ENCODE results near the gene TCEA2.

The TCEA2 gene

GRCh38 chr20:64065974-64066343, 3.0 kb downstream of the TCEA2 start:
- H3K27ac ChIP-seq (ENCODE audit: insufficient read depth in 1 of 2, low read depth in 1 of 2, low read length in 2 of 2, poor library complexity in 1 of 2, severe bottlenecking in 2 of 2) = no peak overlapping the region
- H3K4me3 ChIP-seq (ENCODE audit: control insufficient read depth in 1 of 7, extremely low read depth in 1 of 7, insufficient read depth in 4 of 7, low read depth in 2 of 7, low read length in 6 of 7) = peak overlapping the region in 2 of 7 experiments; percentile 11 to 28
- ChIA-PET CTCF (interaction anchor here (1.4 to 2.7 kb wide), 4 partner anchors 9 to 16 kb away, joined by 3 to 12 read pairs (median 7); partner anchors contain the start of genes OPRL1 and RGS19), POLR2A (interaction anchor here (0.8 kb wide), 1 partner anchor 14 kb away, joined by 3 read pairs; the partner anchor contains the start of genes OPRL1 and RGS19)
- DNase-seq = peak in 2 of 3 donors; percentile 73
- H3K4me1 ChIP-seq (ENCODE audit: control extremely low read depth in 1 of 4, control insufficient read depth in 4 of 4, insufficient read depth in 4 of 4, low read length in 3 of 4) = peaks cover 2 to 79% (median 72%) of the 10 kb centered on the region in 4 experiments
- H3K9me3 ChIP-seq (ENCODE audit: control extremely low read depth in 1 of 5, control insufficient read depth in 4 of 5, insufficient read depth in 2 of 5, low read depth in 1 of 5, low read length in 4 of 5) = no peaks in the 10 kb centered on the region
- WGBS (ENCODE audit: insufficient coverage) = 42% methylated on average over 5 of the region's 5 CpGs
- peaks cover 0 to 2% (median 0%) of the 10 kb centered on the region in 4 experiments for H3K36me3 ChIP-seq (ENCODE audit: control insufficient read depth in 4 of 4, insufficient read depth in 4 of 4, low read length in 3 of 4)
- H3K27me3 ChIP-seq (replicated peaks in 2 of 5; ENCODE audit: control insufficient read depth in 4 of 5, insufficient read depth in 5 of 5, low read length in 4 of 5) = no peaks in the 10 kb centered on the region

- peaks cover 0 to 11% (median 6%) of the 10 kb centered on the region in 4 experiments for H3K36me3 ChIP-seq (ENCODE audit: control insufficient read depth in 4 of 4, insufficient read depth in 4 of 4, low read length in 3 of 4)
- H3K9me3 ChIP-seq (ENCODE audit: control extremely low read depth in 1 of 5, control insufficient read depth in 4 of 5, insufficient read depth in 2 of 5, low read depth in 1 of 5, low read length in 4 of 5) = no peaks in the 10 kb centered on the region
- H3K27me3 ChIP-seq (replicated peaks in 2 of 5; ENCODE audit: control insufficient read depth in 4 of 5, insufficient read depth in 5 of 5, low read length in 4 of 5) = no peaks in the 10 kb centered on the region
- WGBS (ENCODE audit: insufficient coverage) = 100% methylated on average over 3 of the region's 6 CpGs
- no peak overlapping the region for H3K4me3 ChIP-seq (ENCODE audit: control insufficient read depth in 1 of 7, extremely low read depth in 1 of 7, insufficient read depth in 4 of 7, low read depth in 2 of 7, low read length in 6 of 7)
- CTCF ChIA-PET = interaction anchor here (1.2 to 3.5 kb wide), 3 partner anchors 11 to 29 kb away, joined by 4 to 43 read pairs (median 4); partner anchors contain the start of genes OPRL1 and RGS19
- H3K4me1 ChIP-seq (ENCODE audit: control extremely low read depth in 1 of 4, control insufficient read depth in 4 of 4, insufficient read depth in 4 of 4, low read length in 3 of 4) = peaks cover 2 to 83% (median 80%) of the 10 kb centered on the region in 4 experiments
- no peak for DNase-seq
- H3K27ac ChIP-seq (ENCODE audit: insufficient read depth in 1 of 2, low read depth in 1 of 2, low read length in 2 of 2, poor library complexity in 1 of 2, severe bottlenecking in 2 of 2) = no peak overlapping the region
- POLR2A ChIA-PET = interaction anchor here (0.9 kb wide), 1 partner anchor 11 kb away, joined by 3 read pairs; no protein-coding TSS in a partner anchor
Measured at GRCh38 chr20:64067005-64067632, 4.1 kb downstream of the TCEA2 start.

DNA sequence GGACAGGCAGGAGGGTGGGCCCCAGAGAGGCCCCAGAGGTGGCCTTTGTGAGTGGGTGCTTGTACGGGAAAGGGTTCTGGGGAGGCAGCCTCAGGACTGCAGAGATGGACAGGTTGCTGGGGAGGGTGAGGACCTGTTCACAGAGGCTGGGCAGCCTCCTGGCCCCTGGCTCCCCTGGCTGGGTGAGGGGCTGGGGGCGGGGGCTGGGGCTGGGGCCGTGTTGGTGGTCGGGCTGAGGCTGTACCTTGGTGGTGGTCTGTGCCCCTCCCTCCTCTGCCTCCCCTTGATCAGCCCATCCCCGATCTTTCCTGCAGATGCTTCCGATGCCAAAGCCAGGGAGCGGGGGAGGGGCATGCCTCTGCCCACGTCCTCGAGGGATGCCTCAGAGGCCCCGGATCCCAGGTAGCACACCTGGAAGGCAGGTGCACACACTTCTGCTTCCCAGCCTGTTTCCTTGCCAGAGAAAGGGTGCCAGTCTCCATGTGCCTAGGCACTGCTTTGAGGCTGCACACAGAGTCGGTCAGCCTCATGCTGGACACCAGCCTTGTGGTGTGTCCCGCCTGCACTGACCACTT, 4.8 kb downstream of the TCEA2 start:
- no peak for DNase-seq
- CTCF ChIA-PET = interaction anchor here (0.9 to 19.6 kb wide), 7 partner anchors 11 to 50 kb away, joined by 3 to 178 read pairs (median 12); partner anchors contain the start of genes OPRL1, RGS19 and SOX18
- Histone ChIP-seq H3K9me3 (ENCODE audit: control extremely low read depth in 1 of 5, control insufficient read depth in 4 of 5, insufficient read depth in 2 of 5, low read depth in 1 of 5, low read length in 4 of 5) (no peaks in the 10 kb centered on the region), H3K4me3 (ENCODE audit: control insufficient read depth in 1 of 7, extremely low read depth in 1 of 7, insufficient read depth in 4 of 7, low read depth in 2 of 7, low read length in 6 of 7) (no peak overlapping the region), H3K27ac (ENCODE audit: insufficient read depth in 1 of 2, low read depth in 1 of 2, low read length in 2 of 2, poor library complexity in 1 of 2, severe bottlenecking in 2 of 2) (no peak overlapping the region), H3K4me1 (ENCODE audit: control extremely low read depth in 1 of 4, control insufficient read depth in 4 of 4, insufficient read depth in 4 of 4, low read length in 3 of 4) (peaks cover 2 to 83% (median 80%) of the 10 kb centered on the region in 4 experiments), H3K36me3 (ENCODE audit: control insufficient read depth in 4 of 4, insufficient read depth in 4 of 4, low read length in 3 of 4) (peaks cover 0 to 18% (median 11%) of the 10 kb centered on the region in 4 experiments), H3K27me3 (replicated peaks in 2 of 5; ENCODE audit: control insufficient read depth in 4 of 5, insufficient read depth in 5 of 5, low read length in 4 of 5) (no peaks in the 10 kb centered on the region)
- 68% methylated on average over 12 of the region's 12 CpGs for WGBS (ENCODE audit: insufficient coverage)
- POLR2A ChIA-PET = interaction anchor here (0.9 kb wide), 1 partner anchor 10 kb away, joined by 3 read pairs; no protein-coding TSS in a partner anchor

DNA sequence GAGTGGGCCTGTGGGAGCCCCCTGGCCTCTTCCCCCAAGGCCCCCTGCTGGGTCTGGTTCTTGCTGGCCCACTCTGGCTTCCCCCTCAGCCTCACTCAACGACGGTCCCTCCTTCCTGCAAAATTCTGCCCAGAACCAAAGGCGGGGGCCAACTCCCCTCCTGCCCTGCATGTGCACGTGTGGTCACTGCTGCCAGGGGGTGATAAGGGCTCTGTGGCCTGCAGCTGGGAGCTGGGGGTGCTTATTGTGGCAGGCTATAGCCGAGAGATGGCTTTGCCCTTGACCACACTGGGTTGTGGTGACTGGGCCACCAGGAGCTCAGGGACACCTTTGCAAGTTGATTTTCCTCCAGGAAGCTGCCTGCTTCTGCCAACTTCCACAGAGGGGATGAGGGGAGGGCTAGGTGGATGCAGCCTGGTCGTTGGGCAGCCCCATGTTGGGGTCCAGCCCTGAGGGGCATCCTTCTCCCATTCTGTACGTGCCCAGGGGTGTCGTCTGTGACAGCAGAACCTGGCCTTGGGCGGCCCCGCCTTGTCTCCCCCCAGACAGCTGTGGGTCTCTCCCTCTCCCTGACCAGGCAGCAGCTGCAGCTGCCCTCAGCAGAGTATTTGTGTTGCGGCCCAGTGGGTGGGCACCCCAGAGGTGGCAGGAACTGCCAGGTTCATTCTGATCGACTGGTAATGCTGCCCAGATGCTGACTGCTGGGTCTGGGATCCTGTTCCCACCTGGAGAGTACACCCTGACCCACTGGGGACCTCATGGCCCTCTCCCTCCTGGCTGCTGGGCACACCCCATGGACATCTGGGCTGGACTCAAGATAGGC, 5.6 kb downstream of the TCEA2 start:
- H3K36me3 ChIP-seq (ENCODE audit: control insufficient read depth in 4 of 4, insufficient read depth in 4 of 4, low read length in 3 of 4) = peaks cover 0 to 26% (median 15%) of the 10 kb centered on the region in 4 experiments

DNA sequence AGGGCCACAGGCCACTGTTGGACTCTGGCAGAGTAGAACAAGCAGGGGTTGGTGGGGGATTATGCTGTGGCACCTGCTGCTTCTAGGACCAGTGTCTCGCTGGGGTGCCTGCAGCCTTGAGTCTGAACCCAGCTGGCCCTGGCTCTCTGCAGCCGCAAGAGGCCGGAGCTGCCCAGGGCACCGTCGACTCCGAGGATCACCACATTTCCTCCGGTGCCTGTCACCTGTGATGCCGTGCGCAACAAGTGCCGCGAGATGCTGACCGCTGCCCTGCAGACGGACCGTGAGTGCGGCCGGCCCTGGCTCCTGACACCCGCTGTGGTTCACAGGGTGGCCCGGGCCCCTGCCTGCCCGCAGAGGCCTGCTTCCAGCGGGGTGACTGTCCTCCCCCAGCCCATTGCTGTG, 6.2 kb downstream of the TCEA2 start:
- no peaks in the 10 kb centered on the region for H3K9me3 ChIP-seq (ENCODE audit: control extremely low read depth in 1 of 5, control insufficient read depth in 4 of 5, insufficient read depth in 2 of 5, low read depth in 1 of 5, low read length in 4 of 5)
- WGBS (ENCODE audit: insufficient coverage) = 88% methylated on average over 18 of the region's 20 CpGs
- ChIA-PET CTCF (interaction anchor here (1.3 to 19.6 kb wide), 7 partner anchors 9 to 49 kb away, joined by 4 to 178 read pairs (median 12); partner anchors contain the start of genes C20orf204, OPRL1, RGS19 and SOX18), POLR2A (interaction anchor here (1.2 to 1.3 kb wide), 2 partner anchors 9 to 11 kb away, joined by 3 to 5 read pairs; partner anchors contain the start of genes OPRL1 and RGS19)
- H3K4me1 ChIP-seq (ENCODE audit: control extremely low read depth in 1 of 4, control insufficient read depth in 4 of 4, insufficient read depth in 4 of 4, low read length in 3 of 4) = peaks cover 2 to 82% (median 78%) of the 10 kb centered on the region in 4 experiments
- no peak overlapping the region for H3K27ac ChIP-seq (ENCODE audit: insufficient read depth in 1 of 2, low read depth in 1 of 2, low read length in 2 of 2, poor library complexity in 1 of 2, severe bottlenecking in 2 of 2)
- peaks cover 0 to 32% (median 19%) of the 10 kb centered on the region in 4 experiments for H3K36me3 ChIP-seq (ENCODE audit: control insufficient read depth in 4 of 4, insufficient read depth in 4 of 4, low read length in 3 of 4)
- H3K4me3 ChIP-seq (ENCODE audit: control insufficient read depth in 1 of 7, extremely low read depth in 1 of 7, insufficient read depth in 4 of 7, low read depth in 2 of 7, low read length in 6 of 7) = no peak overlapping the region
- no peak for DNase-seq
- H3K27me3 ChIP-seq (replicated peaks in 2 of 5; ENCODE audit: control insufficient read depth in 4 of 5, insufficient read depth in 5 of 5, low read length in 4 of 5) = no peaks in the 10 kb centered on the region

More for the DNA sequence above, 5.6 kb downstream of the TCEA2 start:
- Histone ChIP-seq H3K4me1 (ENCODE audit: control extremely low read depth in 1 of 4, control insufficient read depth in 4 of 4, insufficient read depth in 4 of 4, low read length in 3 of 4) (peaks cover 2 to 85% (median 83%) of the 10 kb centered on the region in 4 experiments), H3K27ac (ENCODE audit: insufficient read depth in 1 of 2, low read depth in 1 of 2, low read length in 2 of 2, poor library complexity in 1 of 2, severe bottlenecking in 2 of 2) (no peak overlapping the region), H3K27me3 (replicated peaks in 2 of 5; ENCODE audit: control insufficient read depth in 4 of 5, insufficient read depth in 5 of 5, low read length in 4 of 5) (no peaks in the 10 kb centered on the region), H3K9me3 (ENCODE audit: control extremely low read depth in 1 of 5, control insufficient read depth in 4 of 5, insufficient read depth in 2 of 5, low read depth in 1 of 5, low read length in 4 of 5) (no peaks in the 10 kb centered on the region), H3K4me3 (ENCODE audit: control insufficient read depth in 1 of 7, extremely low read depth in 1 of 7, insufficient read depth in 4 of 7, low read depth in 2 of 7, low read length in 6 of 7) (no peak overlapping the region)
- POLR2A ChIA-PET = no interaction called here
- WGBS (ENCODE audit: insufficient coverage) = 36% methylated on average over 10 of the region's 12 CpGs
- CTCF ChIA-PET = interaction anchor here (0.9 to 19.6 kb wide), 7 partner anchors 11 to 50 kb away, joined by 3 to 178 read pairs (median 12); partner anchors contain the start of genes OPRL1, RGS19 and SOX18
- DNase-seq = peak in 2 of 3 donors; percentile 72 to 79

DNA sequence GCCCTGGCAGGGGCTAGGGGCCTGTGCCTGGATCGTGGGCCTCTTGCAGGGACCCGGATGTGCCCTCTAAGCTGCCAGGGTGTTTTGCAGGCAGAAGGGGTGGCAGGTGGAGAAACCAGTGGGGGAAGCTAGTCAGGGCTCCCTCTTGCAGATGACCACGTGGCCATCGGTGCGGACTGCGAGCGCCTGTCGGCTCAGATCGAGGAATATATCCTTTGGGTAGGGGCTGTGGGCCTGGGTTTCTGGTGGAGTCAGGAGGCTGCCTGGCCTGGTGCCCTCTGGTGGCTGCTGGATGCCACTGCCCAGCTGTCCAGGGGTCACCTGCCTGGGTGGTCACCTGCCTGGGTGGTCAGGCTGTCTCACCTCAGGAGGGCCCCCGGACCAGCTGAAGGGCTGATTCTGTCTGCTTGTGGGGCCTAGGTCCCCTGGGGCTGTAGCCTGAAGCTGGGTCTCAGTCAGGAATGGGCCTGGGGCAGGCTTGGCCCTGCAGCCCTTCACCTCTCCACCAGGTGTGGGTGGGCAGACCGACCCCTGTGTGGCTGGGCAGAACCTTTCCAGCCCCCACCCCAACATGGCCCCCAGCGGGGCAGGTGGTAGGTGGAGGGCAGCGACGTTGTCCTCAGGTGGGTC, 6.7 kb downstream of the TCEA2 start:
- Histone ChIP-seq H3K27ac (ENCODE audit: insufficient read depth in 1 of 2, low read depth in 1 of 2, low read length in 2 of 2, poor library complexity in 1 of 2, severe bottlenecking in 2 of 2) (no peak overlapping the region), H3K4me3 (ENCODE audit: control insufficient read depth in 1 of 7, extremely low read depth in 1 of 7, insufficient read depth in 4 of 7, low read depth in 2 of 7, low read length in 6 of 7) (no peak overlapping the region), H3K9me3 (ENCODE audit: control extremely low read depth in 1 of 5, control insufficient read depth in 4 of 5, insufficient read depth in 2 of 5, low read depth in 1 of 5, low read length in 4 of 5) (no peaks in the 10 kb centered on the region), H3K27me3 (replicated peaks in 2 of 5; ENCODE audit: control insufficient read depth in 4 of 5, insufficient read depth in 5 of 5, low read length in 4 of 5) (no peaks in the 10 kb centered on the region), H3K36me3 (ENCODE audit: control insufficient read depth in 4 of 4, insufficient read depth in 4 of 4, low read length in 3 of 4) (peaks cover 0 to 37% (median 21%) of the 10 kb centered on the region in 4 experiments), H3K4me1 (ENCODE audit: control extremely low read depth in 1 of 4, control insufficient read depth in 4 of 4, insufficient read depth in 4 of 4, low read length in 3 of 4) (peaks cover 2 to 83% (median 74%) of the 10 kb centered on the region in 4 experiments)
- WGBS (ENCODE audit: insufficient coverage) = 60% methylated on average over 13 of the region's 14 CpGs
- DNase-seq = no peak
- CTCF ChIA-PET = interaction anchor here (1.3 to 19.6 kb wide), 8 partner anchors 10 to 48 kb away, joined by 3 to 178 read pairs (median 10); partner anchors contain the start of genes C20orf204, OPRL1, RGS19 and SOX18
- POLR2A ChIA-PET = interaction anchor here (1.2 to 1.3 kb wide), 2 partner anchors 9 to 10 kb away, joined by 3 to 5 read pairs; partner anchors contain the start of genes OPRL1 and RGS19
